Transverse colon (tissue), 3 donors: ENCODE data around the gene SPARCL1.

ENCODE experiments used
- EP300 ChIP-seq: sonication (generic); formaldehyde crosslinking; IDR thresholded peaks from one replicate; pipeline ENCODE4 v1.6.1; 2017; ENCODE audit warnings: antibody characterized with exemption, low read depth
- POLR2AphosphoS5 ChIP-seq, 3 donors: sonication (generic); formaldehyde crosslinking; IDR thresholded peaks; one replicate each; pipeline ENCODE4 v1.6.1; 2016; ENCODE audit warnings: antibody characterized with exemption in 3 of 3

DNA sequence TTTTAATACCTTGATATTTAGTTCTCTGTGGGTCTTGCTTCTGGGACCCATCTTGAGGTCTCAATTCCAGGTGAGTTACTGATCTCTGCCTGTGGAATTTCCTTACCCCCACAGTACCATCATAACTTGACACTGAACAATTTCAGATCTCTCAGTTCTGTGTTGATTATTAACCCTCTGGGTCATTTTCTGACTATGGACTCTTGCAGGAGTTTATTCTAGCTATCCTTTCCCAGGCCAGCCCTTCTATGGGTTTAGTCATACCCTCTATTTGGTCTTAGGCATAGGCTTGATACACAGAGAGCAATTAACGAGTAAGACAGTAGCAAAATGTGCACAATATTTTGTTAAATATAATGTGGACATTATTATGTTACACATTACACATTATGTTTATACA is 3.7 kb upstream of the SPARCL1 start:
- TF ChIP-seq POLR2AphosphoS5 (IDR thresholded peaks at IDR 0.05) (no peak), EP300 (no peak)
